Medulla oblongata (tissue), 1 donor: Measurements from ENCODE around the gene YES1.

ENCODE experiments used
- DNase-seq: peaks from one replicate; pipeline ENCODE4 v3.0.0-alpha.2; 2015; ENCODE audit errors: extremely low spot score

Gene YES1

DNA sequence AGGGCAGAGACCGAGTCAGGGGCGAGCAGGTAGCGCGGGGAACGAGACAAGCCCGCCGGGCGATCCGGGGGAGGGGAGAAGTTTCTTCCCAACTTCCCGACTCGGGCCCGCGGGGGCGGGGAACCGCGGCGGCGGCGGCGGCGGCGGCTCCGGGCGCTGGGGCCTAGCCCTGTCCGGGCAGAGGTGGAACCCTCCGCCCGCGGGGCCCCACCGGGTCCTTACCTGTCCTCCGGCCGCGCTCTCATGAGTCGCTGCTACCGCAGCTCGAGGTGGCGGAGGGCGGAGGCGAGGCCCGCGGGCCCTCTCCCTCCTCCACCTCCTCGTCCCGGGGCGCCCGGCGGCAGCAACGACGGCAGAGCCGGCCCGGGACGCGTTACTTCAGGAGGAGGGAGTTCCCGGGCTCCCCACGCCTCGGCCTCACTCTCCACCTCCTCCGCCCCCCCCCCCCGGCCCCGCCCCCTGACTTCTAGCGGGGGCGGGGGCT lies at the start of gene YES1:
Gene YES1, minus strand, starts transcription at position 351 of the 484 bp plus-strand sequence. CDS start 55,415 bp downstream, outside the sequence.
- no peak for DNase-seq

- no peak for DNase-seq
These were observed 45.9 kb upstream of the YES1 start for GRCh38 chr18:857986-858385.

DNA sequence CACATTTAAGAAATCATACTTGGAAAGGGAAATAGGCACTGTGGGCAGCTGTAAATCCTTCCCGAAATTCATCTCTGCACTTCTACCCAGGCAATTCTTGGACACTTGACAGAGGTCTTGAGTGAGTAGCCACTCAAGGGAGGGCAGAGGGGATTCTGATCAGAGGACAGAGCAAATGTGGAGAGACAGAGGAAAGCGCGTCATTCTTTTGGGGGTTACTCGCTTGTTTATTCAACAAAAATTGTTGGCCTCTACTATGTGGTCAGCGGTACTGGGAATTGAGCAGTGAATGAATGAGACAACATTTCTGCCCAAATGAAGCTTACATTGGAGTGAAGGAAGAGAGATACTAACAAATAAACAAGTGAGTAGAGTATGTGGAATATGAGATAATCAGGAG lies 41.4 kb upstream of the YES1 start:
- no peak for DNase-seq

- no peak for DNase-seq
These were observed 38.9 kb upstream of the YES1 start for GRCh38 chr18:850960-851359.

DNA sequence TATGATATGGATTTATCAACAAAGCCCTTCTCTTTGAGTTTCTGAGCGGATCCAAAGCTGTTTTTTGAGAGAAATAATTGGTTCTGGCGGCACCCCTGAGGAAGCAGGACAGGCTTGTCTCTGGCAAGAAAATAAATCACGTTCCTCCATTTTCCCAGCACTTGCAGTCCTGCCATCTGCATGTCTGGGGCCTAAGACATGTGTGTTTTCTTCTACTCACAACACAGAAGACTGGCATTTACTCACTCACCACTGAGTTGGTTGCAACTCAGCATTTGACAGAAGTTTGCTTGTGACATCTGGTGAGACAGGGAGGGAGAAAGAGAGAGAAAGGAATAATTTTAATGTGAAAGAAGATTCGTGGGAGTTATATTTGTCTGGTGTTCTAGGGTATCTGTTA lies 37.0 kb upstream of the YES1 start:
- no peak for DNase-seq

- no peak for DNase-seq
These were observed 36.2 kb upstream of the YES1 start for GRCh38 chr18:848062-848861.

GRCh38 chr18:845152-845819 lies 33.2 kb upstream of the YES1 start:
- DNase-seq, result peak; percentile 27

DNA sequence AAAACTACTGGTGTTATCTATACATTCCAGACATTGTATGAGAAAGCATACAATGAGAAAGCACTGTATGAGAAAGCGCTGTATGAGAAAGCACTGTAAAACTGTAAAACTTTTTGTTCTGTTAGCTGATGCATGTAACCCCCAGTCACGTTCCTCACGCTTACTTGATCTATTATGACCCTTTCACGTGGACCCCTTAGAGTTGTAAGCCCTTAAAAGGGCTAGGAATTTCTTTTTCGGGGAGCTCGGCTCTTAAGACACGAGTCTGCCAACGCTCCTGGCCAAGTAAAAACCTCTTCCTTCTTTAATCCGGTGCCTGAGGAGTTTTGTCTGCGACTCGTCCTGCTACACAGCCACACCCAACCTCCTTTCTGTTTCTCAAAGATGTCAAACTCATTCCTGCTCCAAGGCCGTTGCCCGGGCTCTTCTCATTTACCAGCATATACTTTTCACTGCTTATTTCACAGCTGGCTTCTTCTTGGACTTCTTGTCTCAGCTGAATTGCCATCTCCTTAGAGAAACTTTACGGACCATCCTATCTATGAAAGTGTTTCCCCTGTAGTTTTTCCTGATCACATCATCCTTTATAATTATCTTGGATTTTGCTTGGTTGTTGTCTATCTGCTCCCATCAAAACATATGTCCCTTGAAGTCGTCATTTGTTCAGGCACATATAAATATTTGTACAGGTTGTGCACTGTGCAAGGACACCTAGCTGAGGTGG lies 29.8 kb upstream of the YES1 start:
- DNase-seq, result no peak

- no peak for DNase-seq
These were observed 28.5 kb upstream of the YES1 start for GRCh38 chr18:840516-840915.

- no peak for DNase-seq
These were observed 28.0 kb upstream of the YES1 start for GRCh38 chr18:840023-840408.

DNA sequence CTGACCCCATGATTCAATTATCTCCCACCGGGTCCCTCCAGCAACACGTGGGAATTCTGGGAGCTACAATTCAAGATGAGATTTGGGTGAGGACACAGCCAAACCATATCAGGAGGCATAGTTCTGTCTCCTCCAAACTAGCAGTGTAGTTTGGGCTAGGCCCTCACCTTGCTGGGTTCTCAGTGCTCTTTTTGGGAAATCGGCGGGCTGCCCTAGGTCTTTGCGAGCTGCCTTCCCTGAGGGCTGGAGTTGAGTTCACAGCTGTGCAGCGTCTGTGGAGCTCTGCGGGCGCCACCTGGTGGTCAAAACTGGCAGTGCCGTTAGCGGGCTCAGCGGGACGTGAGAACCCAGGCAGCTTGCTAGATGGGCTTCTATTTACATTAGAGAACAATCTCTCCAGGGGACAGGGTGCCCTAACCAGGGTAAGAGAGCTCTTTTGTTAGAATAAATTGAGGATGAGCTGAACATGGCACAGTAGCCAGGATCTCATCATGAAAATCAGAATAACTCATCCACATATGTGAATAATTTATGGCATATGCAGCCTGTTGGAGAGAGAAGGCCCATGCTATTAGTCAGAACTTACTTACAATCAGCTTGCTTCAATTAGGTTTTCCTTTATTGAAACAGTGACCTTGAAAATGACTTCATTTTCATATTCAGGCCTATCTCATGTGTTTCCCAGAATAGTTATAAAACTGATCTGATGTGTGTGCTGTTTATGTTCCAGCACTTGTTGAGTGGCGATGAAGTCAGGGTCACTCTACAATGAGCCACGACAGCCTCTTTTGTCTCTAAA lies 27.4 kb upstream of the YES1 start:
- DNase-seq, result peak; percentile 85

GRCh38 chr18:837922-838321 lies 25.9 kb upstream of the YES1 start:
- DNase-seq, result no peak

DNA sequence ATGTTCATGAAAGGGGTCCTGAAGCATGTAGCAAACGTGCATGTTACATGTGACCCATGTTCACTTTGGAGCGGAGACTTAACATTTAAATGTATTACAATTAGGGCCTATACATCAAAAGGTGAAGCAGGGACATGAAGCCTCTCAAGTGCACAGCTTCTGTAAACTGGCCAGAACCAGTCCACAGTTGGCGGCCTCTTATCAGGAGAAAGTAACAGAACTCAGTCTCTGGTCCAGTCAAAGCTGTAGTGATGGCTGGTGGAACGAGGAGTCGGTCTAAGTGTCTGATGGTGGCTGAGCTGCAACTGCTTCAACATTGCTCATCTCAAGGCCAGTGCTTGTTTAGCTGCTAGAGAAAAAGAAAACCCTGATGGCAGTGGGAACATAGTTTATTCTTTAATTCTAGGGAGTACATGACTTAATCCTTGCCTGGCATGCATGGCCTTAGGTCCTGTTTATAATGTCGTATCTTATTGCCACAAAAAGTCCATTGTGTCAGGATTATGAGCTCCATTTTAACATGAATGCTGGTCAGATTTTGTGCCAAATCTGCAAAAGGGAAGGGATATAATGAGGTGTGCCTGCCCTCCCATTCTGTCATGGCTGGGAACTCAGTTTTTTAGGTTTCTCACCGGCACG lies 22.2 kb upstream of the YES1 start:
- DNase-seq, result no peak

- no peak for DNase-seq
These were observed 21.2 kb upstream of the YES1 start for GRCh38 chr18:833197-833596.

DNA sequence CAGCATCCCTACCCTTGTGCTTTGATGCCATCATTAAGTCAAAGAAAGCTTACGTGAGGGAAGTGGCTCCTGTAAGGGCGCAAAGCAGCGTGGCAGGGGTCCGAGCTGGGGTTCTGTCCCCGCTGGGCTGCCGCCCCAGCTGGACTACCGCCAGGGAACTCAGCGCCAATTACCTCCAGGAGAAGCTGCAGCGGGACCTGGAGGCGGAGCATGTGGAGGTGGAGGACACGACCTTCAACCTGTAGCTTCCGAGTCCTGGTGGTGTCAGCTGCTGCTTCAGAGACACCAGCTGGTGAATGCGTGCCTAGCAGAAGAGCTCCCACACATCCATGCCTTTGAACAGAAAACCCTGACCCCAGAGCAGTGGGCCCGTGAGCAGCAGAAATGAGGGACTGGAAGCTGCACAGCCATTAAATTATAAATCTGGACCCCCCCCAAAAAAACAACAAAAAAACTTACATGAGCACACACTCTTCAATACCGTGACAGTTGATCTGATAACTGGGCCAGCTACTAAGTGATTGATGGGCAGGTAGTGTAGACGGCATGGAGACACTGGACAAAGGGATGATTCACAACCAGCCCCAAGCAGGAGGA lies 20.1 kb upstream of the YES1 start:
- DNase-seq, result no peak

DNA sequence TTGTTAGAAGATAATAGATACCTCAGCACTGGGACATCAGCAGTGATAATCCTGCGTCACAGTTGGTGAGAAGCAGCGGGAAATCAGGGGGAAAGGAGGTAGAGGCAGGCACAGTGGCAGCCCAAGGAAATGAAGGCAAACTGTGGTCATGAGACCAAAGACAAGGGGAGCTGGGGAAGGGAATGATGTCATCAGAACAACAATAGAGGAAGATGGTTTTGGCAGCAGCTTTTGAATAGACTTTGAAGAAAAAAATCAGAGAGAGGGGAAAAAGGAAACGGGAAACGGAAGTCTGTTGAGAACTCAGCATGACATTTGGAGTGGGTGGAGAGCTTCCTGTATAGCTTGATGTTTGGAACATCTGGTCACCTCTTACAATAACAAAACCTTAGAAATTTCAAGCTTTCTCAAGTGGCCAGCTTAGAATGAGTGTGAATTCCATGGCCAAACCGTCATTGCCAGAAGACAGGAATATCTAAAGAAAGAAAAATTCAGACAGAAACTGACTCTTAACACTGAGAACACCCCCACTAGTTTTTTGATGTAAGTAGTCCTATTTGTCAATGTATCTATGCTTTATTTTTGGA lies 18.4 kb upstream of the YES1 start:
- peak; percentile 60 for DNase-seq

- no peak for DNase-seq
These were observed 17.4 kb upstream of the YES1 start for GRCh38 chr18:829432-829831.

DNA sequence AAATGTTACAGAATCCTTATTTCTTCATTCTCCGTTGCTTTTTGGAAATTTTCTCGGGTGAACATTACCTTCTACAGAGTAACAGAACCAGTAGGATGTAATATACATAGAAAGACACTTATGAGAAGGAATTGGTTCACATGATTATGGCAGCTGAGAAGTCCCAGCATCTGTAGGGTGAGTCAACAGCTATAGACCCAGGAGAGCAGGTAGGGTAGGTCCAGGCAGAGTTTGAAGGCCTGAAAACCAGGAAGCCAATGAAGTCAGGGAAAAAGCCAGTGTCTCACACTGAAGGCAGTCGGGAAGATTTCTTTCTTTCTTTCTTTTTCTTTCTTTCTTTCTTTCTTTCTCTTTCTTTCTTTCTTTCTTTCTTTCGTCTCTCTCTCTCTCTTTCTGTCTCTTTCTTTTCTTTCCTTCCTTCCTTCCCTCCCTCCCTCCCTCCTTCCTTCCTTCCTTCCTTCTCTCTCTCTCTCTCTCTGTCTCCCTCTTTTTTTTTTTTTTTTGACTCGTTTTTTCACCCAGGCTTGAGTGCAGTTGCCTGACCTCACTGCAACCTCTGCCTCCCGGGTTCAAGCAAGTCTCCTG lies 15.1 kb upstream of the YES1 start:
- DNase-seq, result no peak

DNA sequence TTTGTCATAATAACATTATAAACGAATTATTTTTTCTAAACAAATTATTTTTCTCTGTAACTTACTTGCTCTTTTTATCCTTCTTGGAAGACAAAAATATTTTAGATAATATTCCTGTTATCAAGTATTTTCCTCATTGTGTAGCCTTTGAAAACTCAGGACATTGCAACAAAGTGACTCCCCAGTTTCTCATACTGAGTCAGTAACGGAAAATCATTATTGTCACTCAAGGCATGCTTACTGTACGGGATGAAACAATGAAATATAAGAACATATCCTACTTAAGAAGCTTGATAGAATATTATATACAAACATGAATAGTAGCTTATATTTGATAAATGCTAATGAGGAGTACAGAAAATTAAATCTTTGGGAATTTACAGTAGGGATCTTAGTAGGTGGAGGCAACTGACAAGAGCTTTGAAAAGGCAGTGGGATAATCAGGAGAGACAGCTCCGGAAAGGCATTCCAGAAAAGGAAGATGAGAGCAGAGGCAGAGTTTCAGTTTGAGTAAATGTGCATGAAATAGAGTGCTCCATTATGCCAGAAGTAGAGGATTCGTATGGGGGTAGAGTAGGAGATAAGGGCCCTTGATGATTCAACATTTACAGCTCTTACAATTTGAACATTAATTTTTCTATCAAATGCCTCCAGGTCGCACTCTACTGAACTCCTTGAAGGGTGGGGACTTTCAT lies 14.0 kb upstream of the YES1 start:
- DNase-seq, result no peak
